Kidney (tissue), 14 donors: ENCODE data around the gene TADA3. TPM values are rescaled to one million over a fixed set of nuclear protein-coding genes. Genes with fewer than 3 reads are reported as not detected.

ENCODE experiments used
- DNase-seq, 5 donors: peaks; one replicate each; pipeline ENCODE4 v3.0.0-alpha.2; 2013 to 2020
- FAIRE-seq: peaks from 2 replicates; lab custom pipeline; 2012; peaks lifted over from hg19 to GRCh38; lab: Jason Lieb, UNC
- H3K27ac ChIP-seq, 2 donors: one replicate each; pipeline ENCODE4 v1.7.0; 2013; ENCODE audit warnings: low read depth in 2 of 2, low read length in 2 of 2, inconsistent platforms in 1 of 2
- H3K27me3 ChIP-seq: one replicate; pipeline ENCODE4 v1.7.1; 2013; ENCODE audit warnings: low read length, inconsistent platforms; ENCODE audit not compliant: control insufficient read depth, insufficient read depth
- H3K36me3 ChIP-seq, 3 donors: one replicate each; pipeline versions ENCODE4 v1.7.0 to v1.7.1; 2013; ENCODE audit warnings: low read length in 3 of 3, control low read depth in 1 of 3, inconsistent platforms in 1 of 3; ENCODE audit not compliant: insufficient read depth in 3 of 3, control insufficient read depth in 2 of 3
- H3K4me1 ChIP-seq, 3 donors: one replicate each; pipeline versions ENCODE4 v1.7.0 to v1.7.1; 2013; ENCODE audit warnings: low read length in 3 of 3, inconsistent platforms in 1 of 3, low read depth in 1 of 3; ENCODE audit not compliant: control insufficient read depth in 2 of 3, insufficient read depth in 2 of 3
- H3K4me3 ChIP-seq, 3 donors: one replicate each; pipeline versions ENCODE4 v1.7.0 to v1.8.1; 2013; ENCODE audit warnings: low read length in 3 of 3, control low read depth in 1 of 3, inconsistent platforms in 1 of 3
- H3K9ac ChIP-seq, 3 donors: one replicate each; pipeline versions ENCODE4 v1.7.0 to v1.7.1; 2013; ENCODE audit warnings: low read length in 3 of 3, control low read depth in 1 of 3, inconsistent platforms in 1 of 3
- H3K9me3 ChIP-seq, 3 donors: one replicate each; pipeline versions ENCODE4 v1.7.0 to v1.7.1; 2013; ENCODE audit warnings: low read length in 3 of 3, control low read depth in 1 of 3, inconsistent platforms in 1 of 3; ENCODE audit not compliant: control insufficient read depth in 2 of 3, insufficient read depth in 1 of 3
- CTCF ChIP-seq: IDR thresholded peaks from 3 replicates; pipeline ENCODE4 v1.5.1; 2012; ENCODE audit warnings: mild to moderate bottlenecking, moderate library complexity, borderline replicate concordance; ENCODE audit not compliant: insufficient read depth; ENCODE audit errors: extremely low read depth
- intact Hi-C: fragments of 100-400 bp; cut with DNase I; formaldehyde crosslinking; loops from one replicate; pipeline ENCODE4 v1.11.1; 2022
- polyA plus RNA-seq: library from polyadenylated mRNA; stranded (reverse); fragments of 350-450 nt; fragmentation: Illumina TruSeq; extraction: RNeasy Lipid Tissue Mini Kit (QIAGEN cat#74804); gene quantifications from one replicate; pipeline ENCODE4 v1.2.3, GENCODE V29; 2014; ENCODE audit warnings: low read depth, low replicate concordance; ENCODE audit not compliant: insufficient read depth
- total RNA-seq: library from RNA; stranded (reverse); fragmentation: NEBNext Ultra II Directional; extraction: Animal tissue kit (Norgen Biotek cat#: 25700); gene quantifications from one replicate; pipeline ENCODE4 v1.2.1, GENCODE V29; 2021
- donor health status: control.
- donor health status: control.
- donor health status: control.
- donor health status: control.
- donor health status: control.
- donor health status: DM: yes; HTN: yes; CAD: no.
- donor health status: Normal renal cell carcinoma (clear cell type).

The TADA3 gene
- total and polyA plus RNA-seq, 2 donors from 2014 or later: 58.4 to 65.1 TPM

- FAIRE-seq (no peak), DNase-seq (no peak)
- H3K9me3 ChIP-seq: no peaks in the 10 kb centered on the region
- H3K36me3 ChIP-seq: peaks cover 5 to 36% (median 15%) of the 10 kb centered on the region in 3 donors
- no peak overlapping the region for H3K27ac ChIP-seq
- H3K4me1 ChIP-seq: peaks cover 2 to 18% (median 13%) of the 10 kb centered on the region in 3 donors
- no peaks in the 10 kb centered on the region for H3K27me3 ChIP-seq
- no peak overlapping the region for H3K9ac ChIP-seq
- no peak overlapping the region for H3K4me3 ChIP-seq
- intact Hi-C loops: no loop called here
- TF ChIP-seq CTCF: no peak
Observed at GRCh38 chr3:9787714-9788113, 4.6 kb downstream of the TADA3 start.

GRCh38 chr3:9786825-9787669, 5.2 kb downstream of the TADA3 start:
- Histone ChIP-seq H3K4me1 (peaks cover 2 to 21% (median 13%) of the 10 kb centered on the region in 3 donors), H3K36me3 (peaks cover 5 to 36% (median 16%) of the 10 kb centered on the region in 3 donors), H3K9me3 (no peaks in the 10 kb centered on the region), H3K4me3 (no peak overlapping the region), H3K27ac (no peak overlapping the region), H3K27me3 (no peaks in the 10 kb centered on the region), H3K9ac (no peak overlapping the region)
- TF ChIP-seq CTCF: no peak
- intact Hi-C loops: no loop called here
- DNase-seq: no peak
- no peak for FAIRE-seq

GRCh38 chr3:9786209-9786739, 6.0 kb downstream of the TADA3 start:
- intact Hi-C loops: no loop called here
- no peak for TF ChIP-seq CTCF
- Histone ChIP-seq H3K4me1 (peaks cover 0 to 23% (median 11%) of the 10 kb centered on the region in 3 donors), H3K9me3 (no peaks in the 10 kb centered on the region), H3K9ac (no peak overlapping the region), H3K27me3 (no peaks in the 10 kb centered on the region), H3K36me3 (peaks cover 5 to 36% (median 16%) of the 10 kb centered on the region in 3 donors), H3K27ac (no peak overlapping the region), H3K4me3 (no peak overlapping the region)
- FAIRE-seq: no peak
- DNase-seq: no peak
